ENCODE results near the gene RABEP1. TPM values are rescaled to one million over a fixed set of nuclear protein-coding genes. Genes with fewer than 3 reads are reported as not detected.
A peak's percentile ranks its signal among the peaks of the same experiment; 100 is the strongest.
"Not testable (repeated sequence)": the region's sequence is repeated elsewhere in the genome, so short reads cannot be mapped to it uniquely, and the experiment has no call there.

Gene RABEP1
- 10 to 100 TPM; 38.9 to 54.7 TPM for total RNA-seq

DNA sequence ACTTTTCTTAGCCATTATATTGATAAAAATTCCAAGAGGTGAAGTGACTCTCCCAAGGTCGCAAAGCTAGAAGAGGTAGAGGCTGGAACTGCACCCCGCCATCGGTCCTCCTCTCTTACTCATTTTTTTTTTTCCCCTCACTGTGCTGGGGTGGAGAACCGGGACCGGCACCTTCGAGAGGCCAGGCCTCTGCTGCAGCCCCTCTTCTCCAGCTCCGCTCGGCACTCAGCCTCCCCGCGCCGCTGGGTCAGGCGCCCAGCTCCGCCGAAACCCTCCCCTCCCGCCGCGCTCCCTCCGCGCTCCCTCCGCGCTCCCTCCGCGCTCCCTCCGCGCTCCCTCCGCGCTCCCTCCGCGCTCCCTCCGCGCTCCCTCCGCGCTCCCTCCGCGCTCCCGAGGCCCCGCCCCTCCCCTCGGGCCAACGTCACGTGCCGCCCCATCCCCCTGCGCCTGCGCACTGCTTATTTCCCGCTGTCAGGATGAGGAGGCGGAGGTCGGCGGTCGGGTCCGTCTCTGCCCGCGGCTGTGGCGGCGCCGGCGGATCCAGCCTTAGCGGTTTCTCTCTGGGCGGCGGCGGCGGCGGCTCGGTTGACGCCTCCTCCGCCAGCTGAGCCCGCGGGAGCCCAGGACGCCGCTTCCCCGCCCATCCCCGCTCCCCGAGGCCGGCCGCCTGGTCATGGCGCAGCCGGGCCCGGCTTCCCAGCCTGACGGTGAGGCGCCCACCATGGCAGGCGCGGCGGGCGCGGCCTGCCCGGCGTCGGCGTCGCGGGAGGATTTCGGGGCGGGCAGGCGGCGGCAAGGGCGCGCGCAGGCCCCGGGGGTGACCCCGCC is at the start of gene RABEP1:
RABEP1 (plus strand) TSS at position 471 of the 828 bp plus-strand sequence; CDS start at position 674, 203 bp downstream.
- intact Hi-C loops (cut with DNase I), result no loop called here
- WGBS, result under 1% methylated on average over 90 of the region's 98 CpGs

GRCh38 chr17:5233492-5233891 is 48.6 kb upstream of the RABEP1 start:
- H3K4me1 ChIP-seq (replicated peaks); H3K4me3 ChIP-seq; H3K9me3 ChIP-seq; H3K27ac ChIP-seq; H3K36me3 ChIP-seq; intact Hi-C loops (cut with DNase I); DNase-seq (ENCODE audit: low spot score); H3K27me3 ChIP-seq (replicated peaks; ENCODE audit: insufficient read depth): not testable (repeated sequence)
- 96% methylated on average over 7 of the region's 7 CpGs for WGBS

More for the DNA sequence above, at the start of gene RABEP1:
- H3K27ac ChIP-seq, result peak within 1 kb of the TSS; percentile 84 to 90
- peak within 1 kb of the TSS; percentile 87 to 96 for H3K4me3 ChIP-seq
- H3K36me3 ChIP-seq, result no peaks in the 10 kb centered on the region
- no peaks in the 10 kb centered on the region for H3K4me1 ChIP-seq (replicated peaks)
- no peaks in the 10 kb centered on the region for H3K9me3 ChIP-seq
- TF ChIP-seq POLR2A (IDR thresholded peaks at IDR 0.05), result peak; percentile 86
- TF ChIP-seq POLR2AphosphoS5 (IDR thresholded peaks at IDR 0.05), result peak; percentile 86
- peak in 2 of 4 experiments; percentile 16 to 20 for TF ChIP-seq CTCF (IDR thresholded peaks at IDR 0.05)
- peak; percentile 87 for DNase-seq (ENCODE audit: low spot score)
- H3K27me3 ChIP-seq (replicated peaks; ENCODE audit: insufficient read depth), result no peaks in the 10 kb centered on the region

GRCh38 chr17:5234645-5235576 is 47.2 kb upstream of the RABEP1 start, which contains the start of gene SCIMP:
TSS of gene SCIMP (minus strand) at chr17:5234860. CDS start at chr17:5234755, 105 bp downstream.
- Histone ChIP-seq H3K4me1 (replicated peaks) (no peaks in the 10 kb centered on the region), H3K27ac (no peak within 1 kb of the TSS), H3K36me3 (no peaks in the 10 kb centered on the region), H3K4me3 (no peak within 1 kb of the TSS), H3K9me3 (no peaks in the 10 kb centered on the region), H3K27me3 (replicated peaks; ENCODE audit: insufficient read depth) (no peaks in the 10 kb centered on the region)
- TF ChIP-seq POLR2A (IDR thresholded peaks at IDR 0.05) (no peak), POLR2AphosphoS5 (IDR thresholded peaks at IDR 0.05) (no peak), CTCF (IDR thresholded peaks at IDR 0.05) (no peak)
- 86% methylated on average over 19 of the region's 19 CpGs for WGBS
- no peak for DNase-seq (ENCODE audit: low spot score)
- intact Hi-C loops (cut with DNase I), result no loop called here

DNA sequence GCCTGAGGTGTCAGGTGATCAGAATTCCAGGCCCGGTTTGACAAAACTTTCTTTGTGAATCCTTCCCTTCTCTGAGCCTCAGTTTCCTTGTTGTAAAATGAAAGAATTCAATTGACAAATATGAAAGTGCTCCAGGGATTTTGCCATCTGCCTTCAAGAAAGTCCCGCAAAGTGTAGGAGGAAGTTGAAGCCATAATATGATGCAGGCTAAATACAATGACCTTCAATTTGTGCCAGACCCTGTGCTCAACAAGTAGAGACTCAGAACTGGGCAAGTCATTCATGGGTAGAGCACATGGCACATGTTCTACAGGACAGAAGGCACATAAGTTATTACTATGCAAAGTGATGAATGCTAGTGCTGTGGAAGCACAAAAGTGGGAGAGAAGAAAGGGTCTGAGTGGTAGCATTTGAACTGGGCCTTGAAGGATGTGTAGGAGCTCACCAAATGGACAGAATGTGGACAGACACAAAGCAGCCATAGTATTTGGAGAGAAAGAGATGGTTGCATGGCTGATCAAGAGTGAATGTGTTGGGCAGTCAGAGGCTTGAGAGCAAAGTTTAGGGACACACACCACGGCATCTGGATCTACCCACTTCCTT is 45.0 kb upstream of the RABEP1 start:
- 77% methylated on average over 3 of the region's 3 CpGs for WGBS
- Histone ChIP-seq H3K36me3 (no peaks in the 10 kb centered on the region), H3K27ac (no peak overlapping the region), H3K4me3 (no peak overlapping the region), H3K4me1 (replicated peaks) (no peaks in the 10 kb centered on the region), H3K9me3 (no peaks in the 10 kb centered on the region), H3K27me3 (replicated peaks; ENCODE audit: insufficient read depth) (no peaks in the 10 kb centered on the region)
- TF ChIP-seq POLR2AphosphoS5 (IDR thresholded peaks at IDR 0.05), result no peak
- TF ChIP-seq CTCF (IDR thresholded peaks at IDR 0.05), result no peak
- no peak for TF ChIP-seq POLR2A (IDR thresholded peaks at IDR 0.05)
- no peak for DNase-seq (ENCODE audit: low spot score)
- intact Hi-C loops (cut with DNase I), result no loop called here

DNA sequence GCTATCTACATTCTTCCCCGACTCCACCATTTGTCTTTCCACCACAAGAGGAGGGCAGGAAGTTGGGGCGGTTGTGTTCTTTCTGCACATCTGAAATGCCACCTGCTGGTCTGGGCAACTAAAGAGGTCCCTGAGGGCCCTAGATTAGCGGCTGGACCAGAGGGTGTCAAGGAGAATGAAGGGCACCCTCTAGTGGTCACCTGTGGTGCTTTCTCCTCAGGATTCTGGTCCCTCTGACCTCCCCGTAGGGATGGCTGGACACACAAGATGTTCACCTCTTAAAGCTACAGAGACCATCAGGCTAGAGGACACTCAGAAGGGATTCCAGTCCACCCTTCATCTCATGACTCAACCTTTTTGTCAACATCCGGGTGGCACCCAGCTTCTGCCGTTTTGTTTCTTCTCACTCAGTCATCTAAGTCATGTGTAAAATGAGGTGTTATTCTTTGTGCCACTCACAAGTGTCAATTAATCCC is 44.5 kb upstream of the RABEP1 start:
- Histone ChIP-seq H3K4me1 (replicated peaks) (no peaks in the 10 kb centered on the region), H3K36me3 (no peaks in the 10 kb centered on the region), H3K27me3 (replicated peaks; ENCODE audit: insufficient read depth) (no peaks in the 10 kb centered on the region), H3K27ac (no peak overlapping the region), H3K9me3 (no peaks in the 10 kb centered on the region), H3K4me3 (no peak overlapping the region)
- peak; percentile 36 for DNase-seq (ENCODE audit: low spot score)
- TF ChIP-seq CTCF (IDR thresholded peaks at IDR 0.05), result peak; percentile 25 to 66 (median 58)
- no peak for TF ChIP-seq POLR2A (IDR thresholded peaks at IDR 0.05)
- peak; percentile 39 for TF ChIP-seq POLR2AphosphoS5 (IDR thresholded peaks at IDR 0.05)
- 35% methylated on average over 5 of the region's 6 CpGs for WGBS
- intact Hi-C loops (cut with DNase I), result no loop called here

Data from prostate gland (tissue), 2 donors.